SJSA1 (cell line): Measurements from ENCODE around the gene SESN1. TPM values are rescaled to one million over a fixed set of nuclear protein-coding genes. Genes with fewer than 3 reads are reported as not detected.

ENCODE experiments used
- DNase-seq, 2 experiments: peaks; one replicate each; pipeline ENCODE4 v3.0.0-alpha.2; 2015 to 2020; ENCODE audit warnings: low spot score in 2 of 2, low read depth in 1 of 2
- H3K27ac ChIP-seq: fragments of 250-450 bp; sonication (Bioruptor Pico); 2 replicates; pipeline ENCODE4 v1.5.1; 2020; ENCODE audit warnings: mild to moderate bottlenecking, moderate library complexity
- H3K27me3 ChIP-seq: fragments of 250-450 bp; sonication (Bioruptor Pico); replicated peaks from 2 replicates; pipeline ENCODE4 v1.5.1; 2020; ENCODE audit warnings: mild to moderate bottlenecking, moderate library complexity
- H3K36me3 ChIP-seq: fragments of 250-450 bp; sonication (Bioruptor Pico); 2 replicates; pipeline ENCODE4 v1.5.1; 2020; ENCODE audit warnings: mild to moderate bottlenecking
- H3K4me1 ChIP-seq: fragments of 250-450 bp; sonication (Bioruptor Pico); replicated peaks from 2 replicates; pipeline ENCODE4 v1.6.1; 2021; ENCODE audit warnings: mild to moderate bottlenecking
- H3K4me3 ChIP-seq: fragments of 250-450 bp; sonication (Bioruptor Pico); 2 replicates; pipeline ENCODE4 v1.5.1; 2020; ENCODE audit warnings: mild to moderate bottlenecking
- H3K9me3 ChIP-seq: fragments of 250-450 bp; sonication (Bioruptor Pico); replicated peaks from 2 replicates; pipeline ENCODE4 v1.5.1; 2020; ENCODE audit warnings: mild to moderate bottlenecking
- total RNA-seq: library from RNA; depleted of rRNA; stranded (reverse); fragments of >200 nt; shearing (Covaris generic); gene quantifications from 2 replicates; pipeline ENCODE4 v1.2.3, GENCODE V29; 2014

The SESN1 gene
- total RNA-seq, 1 experiment from 2014 or later, result 15.8 TPM

DNA sequence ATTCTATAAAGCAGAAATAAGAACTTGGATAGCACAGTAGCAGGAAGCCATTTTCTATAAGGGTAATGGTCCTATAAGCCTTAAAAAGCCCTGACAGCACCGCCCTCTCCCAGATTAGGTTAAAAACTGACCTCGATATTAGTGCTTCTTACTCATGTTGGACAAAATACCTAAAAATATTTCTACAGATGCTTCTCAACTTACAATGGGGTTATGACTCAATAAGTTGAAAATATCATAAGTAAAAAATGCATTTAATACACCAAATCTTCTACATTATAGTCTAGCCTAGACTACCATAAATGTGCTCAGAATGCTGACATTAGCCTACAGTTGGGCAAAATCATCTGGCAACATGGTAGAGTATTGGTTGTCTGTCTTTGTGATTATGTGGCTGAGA lies 70.3 kb downstream of the SESN1 start:
- H3K4me3 ChIP-seq, result no peak overlapping the region
- no peaks in the 10 kb centered on the region for H3K4me1 ChIP-seq
- H3K27me3 ChIP-seq, result no peaks in the 10 kb centered on the region
- no peak for DNase-seq
- no peaks in the 10 kb centered on the region for H3K9me3 ChIP-seq
- H3K36me3 ChIP-seq, result no peaks in the 10 kb centered on the region
- H3K27ac ChIP-seq, result no peak overlapping the region

GRCh38 chr6:109023356-109023925 lies 71.2 kb downstream of the SESN1 start:
- no peaks in the 10 kb centered on the region for H3K9me3 ChIP-seq
- H3K27ac ChIP-seq, result no peak overlapping the region
- no peaks in the 10 kb centered on the region for H3K4me1 ChIP-seq
- no peaks in the 10 kb centered on the region for H3K27me3 ChIP-seq
- no peak overlapping the region for H3K4me3 ChIP-seq
- H3K36me3 ChIP-seq, result no peaks in the 10 kb centered on the region
- no peak for DNase-seq

GRCh38 chr6:109021870-109022269 lies 72.8 kb downstream of the SESN1 start:
- no peaks in the 10 kb centered on the region for H3K27me3 ChIP-seq

GRCh38 chr6:109019911-109020310 lies 74.7 kb downstream of the SESN1 start:
- H3K36me3 ChIP-seq, result no peaks in the 10 kb centered on the region
- no peaks in the 10 kb centered on the region for H3K9me3 ChIP-seq
- H3K4me3 ChIP-seq, result no peak overlapping the region
- no peak overlapping the region for H3K27ac ChIP-seq
- DNase-seq, result no peak
- H3K4me1 ChIP-seq, result no peaks in the 10 kb centered on the region
- H3K27me3 ChIP-seq, result no peaks in the 10 kb centered on the region

More at GRCh38 chr6:109021870-109022269, 72.8 kb downstream of the SESN1 start:
- no peak overlapping the region for H3K27ac ChIP-seq
- no peaks in the 10 kb centered on the region for H3K36me3 ChIP-seq
- no peaks in the 10 kb centered on the region for H3K4me1 ChIP-seq
- H3K9me3 ChIP-seq, result no peaks in the 10 kb centered on the region
- no peak for DNase-seq
- H3K4me3 ChIP-seq, result no peak overlapping the region

DNA sequence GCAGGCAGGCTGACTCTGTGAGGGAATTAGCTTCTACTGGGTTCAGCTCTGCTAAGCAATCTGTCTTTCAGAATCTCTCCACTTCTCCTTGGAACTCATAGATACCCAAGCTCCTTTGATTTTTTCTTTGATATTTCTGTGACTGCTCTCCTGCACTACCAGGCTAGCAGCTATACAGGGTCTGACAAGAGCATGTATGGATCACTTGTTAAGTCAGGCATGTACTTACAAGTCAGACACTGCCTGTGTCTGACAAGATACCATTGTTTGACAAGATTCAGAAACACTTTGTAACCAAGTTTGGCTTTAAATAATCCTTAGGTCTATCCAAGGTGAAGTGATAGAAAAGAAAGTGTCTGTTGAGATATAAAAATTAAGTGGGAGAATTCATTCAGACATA lies 79.5 kb downstream of the SESN1 start:
- H3K27ac ChIP-seq, result no peak overlapping the region
- H3K36me3 ChIP-seq, result no peaks in the 10 kb centered on the region
- no peaks in the 10 kb centered on the region for H3K9me3 ChIP-seq
- H3K4me3 ChIP-seq, result no peak overlapping the region
- no peaks in the 10 kb centered on the region for H3K27me3 ChIP-seq
- DNase-seq, result no peak
- peaks cover 7% of the 10 kb centered on the region for H3K4me1 ChIP-seq

DNA sequence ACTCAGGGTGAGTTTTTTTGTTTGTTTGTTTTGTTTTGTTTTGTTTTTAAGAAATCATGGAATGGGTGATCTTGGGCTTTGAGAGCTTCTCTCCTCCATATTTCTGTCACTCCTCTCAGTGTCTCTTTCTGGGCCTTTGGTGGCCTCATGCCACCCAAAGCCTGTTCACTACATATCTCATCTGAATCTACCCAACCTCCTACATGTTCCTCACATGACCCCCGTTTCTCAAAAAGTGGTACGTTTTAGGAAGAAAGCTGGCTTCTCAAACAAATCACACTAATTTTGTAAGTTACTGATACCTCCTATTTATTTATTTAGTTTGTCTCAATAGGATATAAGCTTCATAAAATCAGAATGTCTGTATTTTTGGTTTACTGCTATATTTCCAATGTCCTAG lies 80.0 kb downstream of the SESN1 start:
- no peaks in the 10 kb centered on the region for H3K27me3 ChIP-seq
- DNase-seq, result no peak
- no peak overlapping the region for H3K27ac ChIP-seq
- H3K4me3 ChIP-seq, result no peak overlapping the region
- no peaks in the 10 kb centered on the region for H3K9me3 ChIP-seq
- peaks cover under 1% of the 10 kb centered on the region for H3K36me3 ChIP-seq
- peaks cover 10% of the 10 kb centered on the region for H3K4me1 ChIP-seq

DNA sequence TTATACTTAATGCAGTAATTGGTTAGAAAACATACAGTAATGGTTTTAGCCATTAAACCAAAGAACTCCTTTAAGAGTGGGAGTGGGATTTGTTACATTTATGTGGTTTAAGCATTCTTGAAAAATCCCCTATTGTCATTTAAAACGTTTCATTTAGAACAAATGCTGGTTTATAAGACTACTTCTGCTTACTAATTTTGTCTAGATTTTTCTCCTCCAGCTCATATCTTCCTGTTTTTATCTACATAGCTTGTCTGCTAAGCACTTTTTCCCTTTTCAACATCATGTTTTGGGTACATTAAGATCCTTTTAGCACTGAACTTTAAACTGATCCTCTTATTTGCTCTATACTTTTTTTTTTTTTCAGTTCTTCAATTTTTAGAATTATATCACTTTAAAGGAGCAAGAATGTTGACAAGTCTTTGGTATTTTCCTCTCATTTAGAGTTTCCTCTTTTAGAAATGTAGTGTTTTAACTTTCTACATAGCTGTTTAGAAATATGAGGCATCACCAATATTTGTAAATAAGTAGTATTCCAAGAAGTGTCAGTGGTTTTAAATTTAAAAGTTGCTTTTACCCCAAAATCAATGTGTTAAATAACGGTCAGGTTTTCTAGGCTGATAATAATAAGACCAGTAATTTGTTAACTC lies 80.9 kb downstream of the SESN1 start:
- Histone ChIP-seq H3K4me1 (peaks cover 11% of the 10 kb centered on the region), H3K4me3 (no peak overlapping the region), H3K27ac (no peak overlapping the region), H3K27me3 (no peaks in the 10 kb centered on the region), H3K36me3 (peaks cover 6% of the 10 kb centered on the region), H3K9me3 (no peaks in the 10 kb centered on the region)
- no peak for DNase-seq

- H3K27me3 ChIP-seq, result no peaks in the 10 kb centered on the region
- H3K9me3 ChIP-seq, result no peaks in the 10 kb centered on the region
- H3K4me3 ChIP-seq, result no peak overlapping the region
- DNase-seq, result peak in 1 of 2 experiments; percentile 8
- no peak overlapping the region for H3K27ac ChIP-seq
- H3K4me1 ChIP-seq, result peaks cover 15% of the 10 kb centered on the region
- peaks cover 6% of the 10 kb centered on the region for H3K36me3 ChIP-seq
These were observed 83.9 kb downstream of the SESN1 start for GRCh38 chr6:109010705-109011102.

- Histone ChIP-seq H3K27ac (no peak overlapping the region), H3K9me3 (no peaks in the 10 kb centered on the region), H3K4me3 (peak overlapping the region; percentile 87), H3K4me1 (peaks cover 15% of the 10 kb centered on the region), H3K36me3 (peaks cover 6% of the 10 kb centered on the region), H3K27me3 (no peaks in the 10 kb centered on the region)
- DNase-seq, result no peak
These were observed 84.5 kb downstream of the SESN1 start for GRCh38 chr6:109009962-109010704.

DNA sequence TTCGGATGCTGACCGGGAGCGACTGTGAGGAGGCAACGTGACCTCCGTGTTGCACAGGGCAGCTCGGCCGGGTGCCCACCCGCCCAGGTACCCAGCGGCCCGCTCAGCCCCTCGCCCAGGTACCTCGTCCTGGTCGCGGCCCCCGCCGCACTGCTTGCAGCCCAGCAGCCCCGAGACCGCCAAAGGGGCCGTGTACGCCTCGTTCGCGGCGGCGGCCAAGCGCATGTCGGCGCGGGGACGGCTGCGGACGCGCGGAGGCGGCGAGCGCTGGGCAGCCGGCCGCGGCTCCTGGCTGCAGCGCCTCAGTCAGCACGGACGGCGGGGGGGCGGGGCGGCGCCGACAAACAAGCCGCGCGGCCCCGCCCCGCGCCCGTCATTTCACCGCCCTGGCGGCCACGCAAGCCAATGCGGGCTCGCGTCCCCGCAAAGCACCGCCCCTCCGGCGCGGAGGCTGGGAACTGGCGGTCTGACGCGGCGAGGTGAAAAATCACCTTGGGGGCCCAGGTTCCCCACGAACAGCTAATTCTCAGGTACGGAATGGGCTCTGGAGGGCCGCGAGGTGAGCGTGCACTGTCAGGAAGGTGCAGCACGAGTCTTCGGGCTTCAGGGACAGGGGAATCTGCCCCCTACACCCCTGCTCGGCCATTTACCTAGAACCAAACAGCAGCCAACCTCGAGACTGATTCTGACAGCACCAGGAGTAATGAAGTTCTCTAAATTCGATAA lies 85.2 kb downstream of the SESN1 start:
- peaks cover 6% of the 10 kb centered on the region for H3K36me3 ChIP-seq
- no peaks in the 10 kb centered on the region for H3K27me3 ChIP-seq
- DNase-seq, result peak; percentile 83 to 89

GRCh38 chr6:109008537-109009235 lies 86.0 kb downstream of the SESN1 start:
- Histone ChIP-seq H3K4me1 (peaks cover 15% of the 10 kb centered on the region), H3K4me3 (peak overlapping the region; percentile 87), H3K9me3 (no peaks in the 10 kb centered on the region), H3K36me3 (peaks cover 6% of the 10 kb centered on the region), H3K27ac (no peak overlapping the region), H3K27me3 (no peaks in the 10 kb centered on the region)
- peak in 1 of 2 experiments; percentile 60 for DNase-seq

More for the DNA sequence above, 85.2 kb downstream of the SESN1 start:
- Histone ChIP-seq H3K27ac (no peak overlapping the region), H3K4me3 (peak overlapping the region; percentile 87), H3K4me1 (peaks cover 15% of the 10 kb centered on the region), H3K9me3 (no peaks in the 10 kb centered on the region)

- Histone ChIP-seq H3K4me3 (no peak overlapping the region), H3K36me3 (peaks cover 6% of the 10 kb centered on the region), H3K27me3 (no peaks in the 10 kb centered on the region), H3K4me1 (peaks cover 15% of the 10 kb centered on the region), H3K9me3 (no peaks in the 10 kb centered on the region), H3K27ac (no peak overlapping the region)
- DNase-seq, result no peak
These were observed 86.6 kb downstream of the SESN1 start for GRCh38 chr6:109008054-109008453.

DNA sequence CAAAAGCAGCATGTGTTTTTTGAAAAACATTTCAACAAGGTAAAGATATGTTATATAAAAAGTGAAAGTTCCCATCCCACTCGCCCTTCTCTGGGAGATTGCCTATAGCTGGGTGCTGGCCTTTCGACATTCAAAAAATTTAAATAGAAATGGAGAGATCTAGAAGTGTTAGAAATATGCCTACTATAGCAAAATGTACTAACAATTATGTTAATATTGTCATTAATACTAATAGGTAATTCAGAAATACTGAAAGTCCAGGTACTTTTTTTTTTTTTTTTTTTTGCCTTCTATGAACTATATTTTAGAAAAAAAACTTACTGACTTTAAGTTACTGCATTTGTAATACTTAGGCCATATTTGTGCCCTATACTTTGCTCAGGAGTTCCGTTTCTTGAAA lies 87.1 kb downstream of the SESN1 start:
- H3K9me3 ChIP-seq, result no peaks in the 10 kb centered on the region
- no peak overlapping the region for H3K4me3 ChIP-seq
- peaks cover 6% of the 10 kb centered on the region for H3K36me3 ChIP-seq
- H3K4me1 ChIP-seq, result peaks cover 15% of the 10 kb centered on the region
- H3K27ac ChIP-seq, result no peak overlapping the region
- no peak for DNase-seq
- no peaks in the 10 kb centered on the region for H3K27me3 ChIP-seq
